GM12878 (cell line): ENCODE results near the gene SPATS2L. TPM values are rescaled to one million over a fixed set of nuclear protein-coding genes. Genes with fewer than 3 reads are reported as not detected.
A peak's percentile ranks its signal among the peaks of the same experiment; 100 is the strongest.

Experiments
- ATAC-seq: fragments of 200-7000 bp; cut with Tn5 transposase; 3 replicates; pipeline ENCODE4 v1.9.1; 2020; ENCODE audit warnings: mild to moderate bottlenecking, moderate library complexity
- BruUV-seq: library from RNA; stranded (reverse); fragments of 400-500 nt; replicated peaks from 2 replicates; lab custom pipeline; 2021; lab: Mats Ljungman, UMichigan
- CTCF ChIA-PET: fragments of 300-600 bp; sonication (Branson Sonifier 250); formaldehyde crosslinking; extraction: SDS; loops from one replicate; lab custom pipeline; 2021; ENCODE audit warnings: inconsistent platforms; lab: Yijun Ruan, JAX
- POLR2A ChIA-PET: fragments of 350-600 bp; formaldehyde crosslinking; extraction: SDS; loops from one replicate; lab custom pipeline; 2021; ENCODE audit warnings: inconsistent platforms; lab: Charles Lee
- RAD21 ChIA-PET: fragments of 300-600 bp; sonication (Branson Sonifier 250); formaldehyde crosslinking; loops from one replicate; lab custom pipeline; 2023; ENCODE audit warnings: antibody characterized with exemption; ENCODE audit not compliant: unreplicated experiment; lab: Charles Lee
- SMC1A ChIA-PET: fragments of 300-600 bp; sonication (Branson Sonifier 250); formaldehyde crosslinking; loops from one replicate; lab custom pipeline; 2023; ENCODE audit not compliant: unreplicated experiment, uncharacterized antibody; lab: Charles Lee
- DNase-seq: peaks from one replicate; pipeline ENCODE4 v3.0.0-alpha.2; 2011; ENCODE audit warnings: low read depth, low spot score
- FAIRE-seq: peaks from 3 replicates; lab custom pipeline; 2011; peaks lifted over from hg19 to GRCh38; lab: Jason Lieb, UNC
- H2AFZ ChIP-seq: 2 replicates; pipeline ENCODE4 v1.6.0; 2011; ENCODE audit warnings: low read depth, low read length, control low read depth; ENCODE audit not compliant: control insufficient read depth
- H3K27ac ChIP-seq: 2 replicates; pipeline ENCODE4 v1.5.1; 2011; ENCODE audit warnings: control low read depth; ENCODE audit not compliant: control insufficient read depth, insufficient read depth
- H3K27me3 ChIP-seq, 2 experiments: replicated peaks in 1 of 2; 2 replicates each; pipeline versions ENCODE4 v1.6.0 to v1.6.1; 2011; ENCODE audit warnings: low read length in 1 of 2; ENCODE audit not compliant: control insufficient read depth in 2 of 2, insufficient read depth in 2 of 2
- H3K36me3 ChIP-seq, 2 experiments: 2 replicates each; pipeline ENCODE4 v1.5.1; 2011; ENCODE audit warnings: low read length in 1 of 2; ENCODE audit not compliant: control insufficient read depth in 2 of 2, insufficient read depth in 2 of 2
- H3K4me1 ChIP-seq: 2 replicates; pipeline ENCODE4 v1.6.1; 2011; ENCODE audit warnings: mild to moderate bottlenecking, low read length, moderate library complexity, mixed read lengths; ENCODE audit not compliant: control insufficient read depth, insufficient read depth
- H3K4me2 ChIP-seq: 2 replicates; pipeline ENCODE4 v1.6.0; 2011; ENCODE audit warnings: control low read depth; ENCODE audit not compliant: control insufficient read depth, insufficient read depth
- H3K4me3 ChIP-seq: fragments of 200-600 bp; sonication (generic); 2 replicates; pipeline ENCODE4 v1.5.1; 2016
- H3K79me2 ChIP-seq: 2 replicates; pipeline ENCODE4 v1.6.0; 2011; ENCODE audit warnings: low read length; ENCODE audit not compliant: control insufficient read depth, insufficient read depth
- H3K9ac ChIP-seq: 2 replicates; pipeline ENCODE4 v1.8.0; 2011; ENCODE audit warnings: low read length, control low read depth, mixed read lengths; ENCODE audit not compliant: control insufficient read depth, insufficient read depth
- H3K9me3 ChIP-seq: replicated peaks from 3 replicates; pipeline ENCODE4 v1.5.1; 2011; ENCODE audit warnings: mild to moderate bottlenecking, low read length; ENCODE audit not compliant: control insufficient read depth, insufficient read depth
- H4K20me1 ChIP-seq: 2 replicates; pipeline ENCODE4 v1.6.0; 2011; ENCODE audit not compliant: control insufficient read depth, insufficient read depth
- BACH1 ChIP-seq: fragments of 450-650 bp; IDR thresholded peaks from 2 replicates; pipeline ENCODE4 v1.6.1; 2017; ENCODE audit warnings: mild to moderate bottlenecking, borderline replicate concordance
- CBFB ChIP-seq: IDR thresholded peaks from 2 replicates; pipeline ENCODE4 v1.6.1; 2016; ENCODE audit warnings: antibody characterized with exemption, low read depth
- E2F4 ChIP-seq: IDR thresholded peaks from 2 replicates; pipeline ENCODE4 v1.6.1; 2012; ENCODE audit warnings: low read depth, low read length, improper control_type of control experiment
- E2F8 ChIP-seq: fragments of 450-650 bp; IDR thresholded peaks from 2 replicates; pipeline ENCODE4 v1.6.1; 2018; ENCODE audit warnings: mild to moderate bottlenecking, low read depth, moderate library complexity; ENCODE audit not compliant: partially characterized antibody
- EGR1 ChIP-seq, 2 experiments: IDR thresholded peaks; 1 replicate in 1 of 2; 2 replicates in 1 of 2; pipeline ENCODE4 v1.6.1; 2011 to 2012; ENCODE audit warnings: low read depth in 2 of 2, low read length in 2 of 2, borderline replicate concordance in 1 of 2, mild to moderate bottlenecking in 1 of 2, moderate library complexity in 1 of 2
- FOXK2 ChIP-seq: fragments of 450-650 bp; IDR thresholded peaks from 2 replicates; pipeline ENCODE4 v1.6.1; 2017; ENCODE audit warnings: mild to moderate bottlenecking, moderate library complexity
- IKZF1 ChIP-seq: fragments of 450-650 bp; conservative IDR thresholded peaks from 2 replicates; pipeline ENCODE4 v1.6.1; 2017; ENCODE audit warnings: antibody characterized with exemption, mild to moderate bottlenecking
- IKZF2 ChIP-seq, 2 experiments: fragments of 450-650 bp; IDR thresholded peaks; 2 replicates each; pipeline ENCODE4 v1.6.1; 2017; ENCODE audit warnings: mild to moderate bottlenecking in 2 of 2, moderate library complexity in 2 of 2
- NR2F1 ChIP-seq: fragments of 450-650 bp; conservative IDR thresholded peaks from 2 replicates; pipeline ENCODE4 v1.6.1; 2017; ENCODE audit warnings: mild to moderate bottlenecking
- PAX5 ChIP-seq: IDR thresholded peaks from 2 replicates; pipeline ENCODE4 v1.6.1; 2011; ENCODE audit warnings: low read depth, low read length, borderline replicate concordance
- SPI1 ChIP-seq: IDR thresholded peaks from 2 replicates; pipeline ENCODE4 v1.6.1; 2011; ENCODE audit warnings: low read depth, mild to moderate bottlenecking, low read length, moderate library complexity, borderline replicate concordance; ENCODE audit not compliant: insufficient read depth
- ZBED1 ChIP-seq: IDR thresholded peaks from 2 replicates; pipeline ENCODE4 v1.6.1; 2016; ENCODE audit warnings: borderline replicate concordance
- ZNF217 ChIP-seq: fragments of 450-650 bp; IDR thresholded peaks from 2 replicates; pipeline ENCODE4 v1.6.1; 2017; ENCODE audit warnings: antibody characterized with exemption, mild to moderate bottlenecking
- ZNF687 ChIP-seq: fragments of 450-650 bp; IDR thresholded peaks from 2 replicates; pipeline ENCODE4 v1.6.1; 2017; ENCODE audit warnings: mild to moderate bottlenecking, moderate library complexity
- WGBS: methylation state at CpG from one replicate; pipeline ENCODE4 v1.1.6; 2016; ENCODE audit warnings: low lambda C conversion rate; ENCODE audit not compliant: insufficient replicate concordance, insufficient coverage; ENCODE audit errors: missing lambda C conversion rate; 5-methylcytosine and 5-hydroxymethylcytosine counted together
- in situ Hi-C: fragments of 300-500 bp; cut with MboI; formaldehyde crosslinking; loops from 9 replicates; pipeline ENCODE4 v1.14.3; 2018; ENCODE audit warnings: mixed read lengths
- intact Hi-C: fragments of 100-400 bp; cut with micrococcal nuclease; formaldehyde crosslinking; loops from one replicate; pipeline ENCODE4 v1.14.2; 2022; ENCODE audit not compliant: unreplicated experiment
- polyA plus RNA-seq, 11 experiments: library from polyadenylated mRNA; depleted of rRNA in 4 of 11; unstranded in 6 of 11; stranded (reverse) in 5 of 11; fragments of >200 nt; fragmentation: Nextera tagmentation in 4 of 11; fragmentation: Illumina TruSeq in 1 of 11; extraction: Ambion mirVana in 4 of 11; extraction: Trizol in 1 of 11; gene quantifications; 1 replicate in 1 of 11; 2 replicates in 10 of 11; pipeline versions ENCODE4 v1.2.1 to v1.2.3, GENCODE V29; 2011 to 2016; ENCODE audit warnings: inconsistent platforms in 2 of 11, missing spikeins in 2 of 11, low read depth in 1 of 11
- total RNA-seq, 4 experiments: library from RNA; depleted of rRNA in 3 of 4; stranded (reverse); fragments of >200 nt in 3 of 4; fragmentation: Illumina TruSeq in 1 of 4; extraction: Trizol in 1 of 4; gene quantifications; 2 replicates each; pipeline versions ENCODE4 v1.2.1 to v1.2.3, GENCODE V29; 2013 to 2021

SPATS2L gene
- total and polyA plus RNA-seq, 10 of the 15 experiments (the other 5 are each of a cell fraction or from before 2014, with no cell fraction given): 5.2 to 30.0 (median 20.1) TPM

GRCh38 chr2:200455958-200456421 is 149.5 kb downstream of the SPATS2L start:
- Histone ChIP-seq H3K27ac (0 out of 2 replicates have a peak overlapping the region, but pooled peaks have one; percentile 1), H2AFZ (no peak overlapping the region), H3K36me3 (no peaks in the 10 kb centered on the region), H3K4me2 (0 out of 2 replicates have a peak overlapping the region, but pooled peaks have one; percentile 28), H3K27me3 (no peaks in the 10 kb centered on the region), H3K4me3 (no peak overlapping the region), H4K20me1 (no peaks in the 10 kb centered on the region), H3K9ac (no peak overlapping the region), H3K79me2 (no peaks in the 10 kb centered on the region), H3K4me1 (peaks cover 17% of the 10 kb centered on the region), H3K9me3 (no peaks in the 10 kb centered on the region)
- ChIA-PET POLR2A (interaction anchor here (1.4 to 1.6 kb wide), 2 partner anchors 11 to 14 kb away, joined by 4 to 7 read pairs; no protein-coding TSS in a partner anchor), RAD21 (interaction anchor here (0.6 to 5.1 kb wide), 6 partner anchors 9 to 392 kb away, joined by 3 to 33 read pairs (median 4); no protein-coding TSS in a partner anchor), CTCF (interaction anchor here (0.6 to 5.3 kb wide), 5 partner anchors 8 to 615 kb away, joined by 3 to 37 read pairs (median 7); no protein-coding TSS in a partner anchor), SMC1A (interaction anchor here (0.7 to 5.3 kb wide), 7 partner anchors 13 to 495 kb away, joined by 3 to 41 read pairs (median 5); no protein-coding TSS in a partner anchor)
- ATAC-seq: peak; percentile 87
- BruUV-seq: no TSS peak
- DNase-seq: peak; percentile 81
- no peak for FAIRE-seq
- intact Hi-C loops (loop anchor here (2.0 to 5.0 kb wide), 2 partner anchors 15 to 149 kb away; partner anchors contain the start of gene SPATS2L), in situ Hi-C loops (no loop called here)
- 26% methylated on average over 4 of the region's 4 CpGs for WGBS
- 0 out of 2 replicates have a peak, but pooled peaks have one; percentile 42 for TF ChIP-seq ZNF687
- TF ChIP-seq EGR1 (IDR thresholded peaks at IDR 0.05; ENCODE audit: borderline replicate concordance in 1 of 2, low read depth in 2 of 2, low read length in 2 of 2): no peak
- TF ChIP-seq PAX5: 0 out of 2 replicates have a peak, but pooled peaks have one; percentile 35
- TF ChIP-seq SPI1: peak; percentile 23; the same call in 1 of the 2 replicates
- TF ChIP-seq E2F8: no peak
- no peak for TF ChIP-seq BACH1
- no peak for TF ChIP-seq FOXK2
- TF ChIP-seq NR2F1: 0 out of 2 replicates have a peak, but pooled peaks have one; percentile 13
- 0 out of 4 replicates have a peak, but pooled peaks of 1 of the 2 experiments have one; percentile 9 for TF ChIP-seq IKZF2 (IDR thresholded peaks at IDR 0.05)
- no peak for TF ChIP-seq ZBED1
- no peak for TF ChIP-seq E2F4
- 0 out of 2 replicates have a peak, but pooled peaks have one; percentile 15 for TF ChIP-seq IKZF1
- no peak for TF ChIP-seq ZNF217
- no peak for TF ChIP-seq CBFB
